HepG2 (cell line): Measurements from ENCODE around the gene ADAMTSL3.

Experiments used
- ETV6 ChIP-seq: sonication (generic); formaldehyde crosslinking; conservative IDR thresholded peaks from 2 replicates; pipeline ENCODE4 v1.4.0; 2020; ENCODE audit warnings: missing genetic modification reagents
- HCFC1 ChIP-seq: fragments of 150-350 bp; IDR thresholded peaks from 2 replicates; pipeline ENCODE4 v1.6.1; 2014; ENCODE audit warnings: low read depth, low read length
- NR2C2 ChIP-seq: sonication (generic); formaldehyde crosslinking; IDR thresholded peaks from 2 replicates; pipeline ENCODE4 v1.4.0; 2020; ENCODE audit warnings: missing genetic modification reagents, mild to moderate bottlenecking, moderate library complexity, borderline replicate concordance
- PLRG1 ChIP-seq: fragments of 450-650 bp; conservative IDR thresholded peaks from 2 replicates; pipeline ENCODE4 v1.6.1; 2016
- ZNF335 ChIP-seq: sonication (generic); formaldehyde crosslinking; IDR thresholded peaks from 2 replicates; pipeline ENCODE4 v1.4.0; 2020; ENCODE audit warnings: missing genetic modification reagents
- TF ChIP-seq, protein P1 (sequence below): IDR thresholded peaks from 2 replicates; pipeline ENCODE4 v1.6.1; 2016; ENCODE audit warnings: low read depth
- TF ChIP-seq, protein P2 (sequence below): sonication (generic); formaldehyde crosslinking; IDR thresholded peaks from 2 replicates; pipeline ENCODE4 v1.5.0; 2020; ENCODE audit warnings: mild to moderate bottlenecking, missing genetic modification reagents, moderate library complexity

DNA sequence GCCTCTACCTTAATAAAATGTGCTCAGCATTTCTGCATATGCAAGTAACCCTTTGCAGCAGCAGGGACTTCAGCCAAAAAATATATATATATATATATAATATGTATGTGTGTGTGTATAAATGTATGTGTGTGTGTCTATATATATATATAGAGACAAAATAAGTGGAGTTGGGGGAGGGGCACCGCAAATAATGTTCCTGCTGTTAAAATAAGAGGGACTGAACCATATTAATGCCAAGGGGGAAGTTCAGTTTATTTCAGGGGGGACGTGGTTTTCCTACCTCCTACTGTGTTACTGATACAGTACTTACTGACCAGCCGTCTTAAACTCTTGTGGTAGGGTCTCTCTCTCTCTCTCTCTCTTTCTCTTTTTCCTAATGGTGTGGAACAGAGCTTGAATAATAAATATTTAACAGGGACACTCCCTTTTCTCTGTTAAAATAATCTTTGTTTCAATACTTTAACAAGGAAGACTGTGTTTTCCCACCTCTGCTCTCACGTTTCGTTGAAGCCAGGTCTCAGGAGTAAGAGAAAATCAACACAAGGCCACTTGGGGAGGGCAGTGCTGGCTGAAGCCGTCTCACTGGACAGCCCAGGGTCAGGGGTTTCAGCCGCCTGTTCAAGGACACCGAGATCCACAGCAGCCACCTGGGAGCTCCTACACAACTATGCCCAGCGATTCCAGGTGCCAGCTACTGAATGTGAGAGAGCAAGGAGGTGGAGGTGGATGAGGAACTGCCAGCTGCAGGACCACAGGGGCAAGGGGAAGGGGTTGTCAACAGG is 42.8 kb upstream of the ADAMTSL3 start:
- TF ChIP-seq HCFC1 (no peak), ETV6 (CRISPR knock-in tag) (no peak), NR2C2 (CRISPR knock-in tag) (no peak), ZNF335 (no peak), PLRG1 (no peak)
- TF ChIP-seq, protein P1, sequence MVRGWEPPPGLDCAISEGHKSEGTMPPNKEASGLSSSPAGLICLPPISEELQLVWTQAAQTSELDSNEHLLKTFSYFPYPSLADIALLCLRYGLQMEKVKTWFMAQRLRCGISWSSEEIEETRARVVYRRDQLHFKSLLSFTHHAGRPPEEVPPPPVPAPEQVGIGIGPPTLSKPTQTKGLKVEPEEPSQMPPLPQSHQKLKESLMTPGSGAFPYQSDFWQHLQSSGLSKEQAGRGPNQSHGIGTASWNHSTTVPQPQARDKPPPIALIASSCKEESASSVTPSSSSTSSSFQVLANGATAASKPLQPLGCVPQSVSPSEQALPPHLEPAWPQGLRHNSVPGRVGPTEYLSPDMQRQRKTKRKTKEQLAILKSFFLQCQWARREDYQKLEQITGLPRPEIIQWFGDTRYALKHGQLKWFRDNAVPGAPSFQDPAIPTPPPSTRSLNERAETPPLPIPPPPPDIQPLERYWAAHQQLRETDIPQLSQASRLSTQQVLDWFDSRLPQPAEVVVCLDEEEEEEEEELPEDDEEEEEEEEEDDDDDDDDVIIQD (CRISPR knock-in tag): no peak
- TF ChIP-seq, protein P2, sequence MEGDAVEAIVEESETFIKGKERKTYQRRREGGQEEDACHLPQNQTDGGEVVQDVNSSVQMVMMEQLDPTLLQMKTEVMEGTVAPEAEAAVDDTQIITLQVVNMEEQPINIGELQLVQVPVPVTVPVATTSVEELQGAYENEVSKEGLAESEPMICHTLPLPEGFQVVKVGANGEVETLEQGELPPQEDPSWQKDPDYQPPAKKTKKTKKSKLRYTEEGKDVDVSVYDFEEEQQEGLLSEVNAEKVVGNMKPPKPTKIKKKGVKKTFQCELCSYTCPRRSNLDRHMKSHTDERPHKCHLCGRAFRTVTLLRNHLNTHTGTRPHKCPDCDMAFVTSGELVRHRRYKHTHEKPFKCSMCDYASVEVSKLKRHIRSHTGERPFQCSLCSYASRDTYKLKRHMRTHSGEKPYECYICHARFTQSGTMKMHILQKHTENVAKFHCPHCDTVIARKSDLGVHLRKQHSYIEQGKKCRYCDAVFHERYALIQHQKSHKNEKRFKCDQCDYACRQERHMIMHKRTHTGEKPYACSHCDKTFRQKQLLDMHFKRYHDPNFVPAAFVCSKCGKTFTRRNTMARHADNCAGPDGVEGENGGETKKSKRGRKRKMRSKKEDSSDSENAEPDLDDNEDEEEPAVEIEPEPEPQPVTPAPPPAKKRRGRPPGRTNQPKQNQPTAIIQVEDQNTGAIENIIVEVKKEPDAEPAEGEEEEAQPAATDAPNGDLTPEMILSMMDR (CRISPR knock-in tag): no peak
